Ovary (tissue), 9 donors: ENCODE results near the gene PRSS3. TPM values are rescaled to one million over a fixed set of nuclear protein-coding genes. Genes with fewer than 3 reads are reported as not detected.
A peak's percentile ranks its signal among the peaks of the same experiment; 100 is the strongest.

ENCODE experiments used
- DNase-seq, 5 donors: peaks; one replicate each; pipeline ENCODE4 v3.0.0-alpha.2; 2019 to 2020
- H3K27ac ChIP-seq, 2 donors: fragments of 200-600 bp; one replicate each; pipeline versions ENCODE4 v1.5.1 to v1.8.0; 2019 to 2022
- H3K27me3 ChIP-seq: fragments of 200-600 bp; one replicate; pipeline ENCODE4 v1.8.0; 2022
- H3K36me3 ChIP-seq: fragments of 200-600 bp; sonication (generic); one replicate; pipeline ENCODE4 v1.5.1; 2019
- H3K4me1 ChIP-seq: one replicate; pipeline ENCODE4 v1.8.1; 2013; ENCODE audit warnings: mild to moderate bottlenecking, moderate library complexity; ENCODE audit not compliant: insufficient read depth
- H3K4me3 ChIP-seq: fragments of 200-600 bp; sonication (generic); one replicate; pipeline ENCODE4 v1.5.1; 2017
- H3K9me3 ChIP-seq, 2 donors: fragments of 200-600 bp in 1 of 2; sonication (generic) in 1 of 2; one replicate each; pipeline versions ENCODE4 v1.5.1 to v1.8.1; 2013 to 2019; ENCODE audit warnings: mild to moderate bottlenecking in 1 of 2, moderate library complexity in 1 of 2
- CTCF ChIP-seq, 3 donors: fragments of 450-650 bp in 2 of 3; fragments of 200-600 bp in 1 of 3; IDR thresholded peaks; one replicate each; pipeline versions ENCODE4 v1.5.1 to v1.8.0; 2016 to 2022; ENCODE audit warnings: antibody characterized with exemption in 3 of 3, mild to moderate bottlenecking in 1 of 3
- EP300 ChIP-seq: sonication (generic); formaldehyde crosslinking; IDR thresholded peaks from one replicate; pipeline ENCODE4 v1.6.1; 2017; ENCODE audit warnings: antibody characterized with exemption
- POLR2A ChIP-seq: fragments of 450-650 bp; IDR thresholded peaks from one replicate; pipeline ENCODE4 v1.6.1; 2017; ENCODE audit warnings: antibody characterized with exemption, mild to moderate bottlenecking, moderate library complexity
- WGBS, 3 donors: extraction: QIAGEN DNeasy Blood & Tissue Kit in 1 of 3; methylation state at CpG; one replicate each; pipeline versions ENCODE4 v1.1.5 to v1.1.7; 2013 to 2017; 5-methylcytosine and 5-hydroxymethylcytosine counted together
- intact Hi-C, 4 donors: fragments of 100-400 bp; cut with DNase I; formaldehyde crosslinking; loops; one replicate each; pipeline versions ENCODE4 v1.11.0 to v1.15.1; 2022 to 2023
- polyA plus RNA-seq, 2 donors: library from polyadenylated mRNA; stranded (reverse); fragments of 200-250 nt in 1 of 2; fragments of 350-450 nt in 1 of 2; fragmentation: Illumina TruSeq in 1 of 2; extraction: RNeasy Lipid Tissue Mini Kit (QIAGEN cat#74804) in 1 of 2; gene quantifications; one replicate each; pipeline ENCODE4 v1.2.3, GENCODE V29; 2013 to 2014
- total RNA-seq, 7 donors: library from RNA; depleted of rRNA in 2 of 7; stranded (reverse); fragments of >200 nt in 2 of 7; fragmentation: NEBNext Ultra II Directional in 3 of 7; extraction: Animal tissue kit (Norgen Biotek cat#: 25700) in 3 of 7; gene quantifications; one replicate each; pipeline versions ENCODE4 v1.1.0 to v1.2.4, GENCODE V29; 2016 to 2023
- donor health status: DM: no; HTN: no; CAD: no; lungs with moderate emphysema.
- donor health status: DM: no; HTN: no; CAD: no.
- donor health status: Bipolar disorder and iron deficiency.
- donor health status: DM: yes; HTN: yes; CAD: no.
- donor health status: DM: no; HTN: no; CAD: no.
- donor health status: DM: yes; HTN: yes; CAD: no.

PRSS3 gene
- total and polyA plus RNA-seq, 9 donors: 1.4 to 2.0 TPM; not detected in 7

GRCh38 chr9:33809506-33809905, 14.1 kb downstream of the PRSS3 start:
- Histone ChIP-seq H3K4me1 (peaks cover 1% of the 10 kb centered on the region), H3K27ac (no peak overlapping the region), H3K4me3 (no peak overlapping the region), H3K36me3 (no peaks in the 10 kb centered on the region), H3K9me3 (no peaks in the 10 kb centered on the region), H3K27me3 (no peaks in the 10 kb centered on the region)
- intact Hi-C loops: no loop called here
- 87 to 92% (median 91%) methylated on average over 1 of the region's 1 CpG for WGBS, 3 donors
- DNase-seq: no peak
- TF ChIP-seq CTCF (IDR thresholded peaks at IDR 0.05) (no peak), EP300 (no peak), POLR2A (no peak)

- no peak overlapping the region for H3K27ac ChIP-seq
- TF ChIP-seq CTCF (IDR thresholded peaks at IDR 0.05) (peak; percentile 41 to 77 (median 63)), POLR2A (no peak)
- intact Hi-C loops: loop anchor here in 3 of 4 donors (5.0 to 10.0 kb wide), 3 partner anchors 38 to 441 kb away; no protein-coding TSS in a partner anchor
- peaks cover 4% of the 10 kb centered on the region for H3K4me1 ChIP-seq
- 60 to 62% (median 62%) methylated on average over 8 of the region's 8 CpGs for WGBS, 3 donors
- H3K9me3 ChIP-seq: no peaks in the 10 kb centered on the region
- no peak for DNase-seq
- no peak overlapping the region for H3K4me3 ChIP-seq
- H3K27me3 ChIP-seq: no peaks in the 10 kb centered on the region
- no peaks in the 10 kb centered on the region for H3K36me3 ChIP-seq
These were observed 18.6 kb downstream of the PRSS3 start for GRCh38 chr9:33813712-33814641.

- peak overlapping the region in 1 of 2 donors; percentile 100 for H3K27ac ChIP-seq
- peaks cover 4% of the 10 kb centered on the region for H3K4me1 ChIP-seq
- no peaks in the 10 kb centered on the region for H3K27me3 ChIP-seq
- H3K4me3 ChIP-seq: no peak overlapping the region
- no peak for TF ChIP-seq POLR2A
- DNase-seq: peak in 1 of 5 donors; percentile 31
- intact Hi-C loops: loop anchor here in 3 of 4 donors (5.0 to 10.0 kb wide), 5 partner anchors 37 to 439 kb away; partner anchors contain the start of gene UBAP2 (in 1 of the 3)
- WGBS, 3 donors: 94 to 96% (median 94%) methylated on average over 7 of the region's 7 CpGs
- H3K9me3 ChIP-seq: no peaks in the 10 kb centered on the region
- H3K36me3 ChIP-seq: no peaks in the 10 kb centered on the region
These were observed 20.4 kb downstream of the PRSS3 start for GRCh38 chr9:33815781-33816180.

- 3 to 4% (median 4%) methylated on average over 39 to 52 of the region's 66 CpGs for WGBS, 3 donors
- H3K4me1 ChIP-seq: peaks cover 4% of the 10 kb centered on the region
These were observed 21.2 kb downstream of the PRSS3 start, which contains the start of gene UBE2R2 for GRCh38 chr9:33816327-33817252. Gene UBE2R2, plus strand, starts transcription at chr9:33817160. Its CDS starts 598 bp downstream, at chr9:33817758.

More at GRCh38 chr9:33816327-33817252, 21.2 kb downstream of the PRSS3 start, which contains the start of gene UBE2R2:
- Histone ChIP-seq H3K27me3 (no peaks in the 10 kb centered on the region), H3K27ac (peak within 1 kb of the TSS; percentile 94 to 100), H3K4me3 (peak within 1 kb of the TSS; percentile 94), H3K36me3 (no peaks in the 10 kb centered on the region), H3K9me3 (no peaks in the 10 kb centered on the region)
- TF ChIP-seq EP300: no peak
- TF ChIP-seq POLR2A: peak; percentile 60
- peak in 1 of 3 donors; percentile 20 for TF ChIP-seq CTCF (IDR thresholded peaks at IDR 0.05)
- DNase-seq: peak; percentile 87 to 93 (median 91)
- intact Hi-C loops: loop anchor here in 3 of 4 donors (5.0 to 10.0 kb wide), 5 partner anchors 36 to 438 kb away; partner anchors contain the start of gene UBAP2 (in 1 of the 3)
